HG02981 (cell line): ENCODE results near the gene DNAJA4.
A peak's percentile ranks its signal among the peaks of the same experiment; 100 is the strongest.

ENCODE experiments used
- ATAC-seq: cut with Tn5 transposase; IDR thresholded peaks from one replicate; pipeline ENCODE4 v1.9.1; 2021; ENCODE audit warnings: mild to moderate bottlenecking, moderate library complexity; ENCODE audit not compliant: unreplicated experiment

The DNAJA4 gene

DNA sequence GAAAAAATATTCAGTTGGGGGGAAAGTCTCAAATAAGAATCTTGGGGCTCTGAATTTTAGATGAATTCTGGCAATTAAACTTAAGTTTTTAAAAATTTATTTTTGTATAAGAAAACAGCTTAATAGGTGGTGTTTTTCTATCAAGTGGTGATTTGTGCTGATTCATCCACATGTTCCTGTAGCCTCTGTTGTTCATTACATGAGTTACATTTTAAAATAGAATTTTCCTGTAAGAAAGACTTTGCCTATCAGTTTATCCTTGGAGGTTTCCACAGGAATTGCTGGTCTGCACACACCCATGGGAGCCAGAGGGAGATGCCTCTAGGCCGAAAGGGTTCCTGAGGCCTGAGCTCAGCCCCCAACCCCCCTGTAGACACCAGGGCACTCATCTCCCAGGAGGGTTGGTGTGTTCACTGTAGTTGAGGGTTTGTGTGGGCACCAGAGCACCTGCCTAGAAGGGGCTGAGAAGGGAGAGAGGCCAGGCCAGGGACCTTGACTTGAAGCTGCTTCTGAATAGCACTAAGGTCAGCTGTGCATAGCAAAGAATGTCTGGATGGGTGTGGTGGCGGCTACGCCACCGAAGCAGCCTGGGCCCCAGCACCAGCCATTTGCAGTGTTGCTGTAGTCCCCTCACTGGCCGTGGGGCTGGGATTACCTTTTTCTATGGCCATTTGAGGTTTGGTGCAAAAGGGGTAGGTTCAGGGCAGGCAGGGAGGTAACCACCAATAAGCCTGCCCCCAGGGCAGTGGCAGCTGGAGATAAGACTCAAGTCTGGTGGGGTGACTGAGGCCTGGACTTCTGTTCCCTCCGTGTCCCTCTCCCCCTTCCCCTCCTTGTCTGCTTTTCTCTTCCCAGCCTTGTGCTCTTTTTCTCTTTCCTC is 11.9 kb downstream of the DNAJA4 start:
- no peak for ATAC-seq

DNA sequence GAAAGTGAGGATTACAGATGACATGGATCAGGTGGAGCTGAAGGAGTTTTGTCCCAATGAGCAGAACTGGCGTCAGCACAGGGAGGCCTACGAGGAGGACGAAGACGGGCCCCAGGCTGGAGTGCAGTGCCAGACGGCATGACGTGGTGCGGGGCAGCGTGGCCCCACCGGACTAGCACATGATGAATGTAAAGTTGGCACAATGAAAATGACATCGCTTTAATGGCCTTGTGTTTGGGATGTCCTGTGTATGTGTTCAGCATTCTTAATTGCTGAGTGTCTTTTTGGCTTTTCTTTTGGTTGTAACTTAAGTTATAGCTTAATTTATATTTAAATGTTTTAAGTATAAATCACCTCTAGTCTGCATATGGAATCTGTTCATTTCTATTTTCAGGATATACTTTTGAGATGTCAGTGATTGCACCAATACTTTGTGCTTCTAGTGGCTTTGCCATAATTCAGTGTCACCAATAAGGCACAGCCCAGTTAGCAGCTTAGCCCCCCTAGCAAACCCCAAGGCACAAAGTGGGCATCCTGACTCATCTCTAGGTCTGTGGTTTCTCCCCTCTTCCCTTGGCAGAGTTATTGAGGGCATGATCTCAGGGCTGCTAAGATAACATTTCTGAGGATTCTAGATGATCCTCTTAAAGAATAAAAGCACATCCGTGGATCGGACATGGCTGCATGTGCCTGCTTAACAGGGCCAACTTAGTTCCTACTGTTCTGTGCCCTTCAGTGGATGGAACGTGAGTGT is 16.1 kb downstream of the DNAJA4 start:
- no peak for ATAC-seq

DNA sequence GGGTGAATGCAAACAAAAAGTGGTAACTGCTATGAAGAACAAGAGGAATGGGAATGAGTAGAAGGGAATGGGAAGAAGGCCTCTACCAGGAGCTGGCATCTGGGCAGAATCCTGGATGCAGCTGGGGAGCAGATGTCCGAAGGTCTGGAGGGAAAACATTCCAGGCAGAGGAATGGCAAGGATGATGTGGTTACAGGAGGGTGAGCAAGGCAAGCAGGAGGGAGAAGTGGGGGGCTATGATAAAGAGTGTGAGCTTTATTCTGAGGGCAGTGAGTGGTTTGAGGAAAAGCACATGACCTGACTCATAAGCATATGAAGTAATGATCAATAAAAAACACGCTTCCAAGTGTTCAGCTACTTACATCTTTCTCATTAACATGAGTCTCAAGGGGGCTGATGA is 18.0 kb downstream of the DNAJA4 start:
- no peak for ATAC-seq

DNA sequence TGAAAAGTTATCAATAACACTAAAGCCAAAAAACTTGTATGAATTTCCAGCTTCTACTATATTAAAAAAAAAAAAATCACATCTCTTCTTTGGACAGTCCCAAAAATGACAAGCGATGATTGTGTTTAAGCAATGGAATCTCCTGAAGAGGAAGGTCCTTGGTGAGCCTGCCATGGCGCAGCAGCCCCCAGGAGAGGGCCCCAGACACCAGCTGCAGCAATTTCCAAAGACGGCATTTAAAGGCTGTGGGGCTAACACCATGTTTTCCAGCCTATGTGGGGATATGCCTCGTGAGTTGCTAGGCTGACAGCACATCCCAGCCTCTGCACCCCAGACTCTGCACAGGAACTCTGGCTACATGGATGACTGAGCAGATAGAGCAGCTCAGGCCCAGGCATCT is 20.4 kb downstream of the DNAJA4 start:
- ATAC-seq = no peak

DNA sequence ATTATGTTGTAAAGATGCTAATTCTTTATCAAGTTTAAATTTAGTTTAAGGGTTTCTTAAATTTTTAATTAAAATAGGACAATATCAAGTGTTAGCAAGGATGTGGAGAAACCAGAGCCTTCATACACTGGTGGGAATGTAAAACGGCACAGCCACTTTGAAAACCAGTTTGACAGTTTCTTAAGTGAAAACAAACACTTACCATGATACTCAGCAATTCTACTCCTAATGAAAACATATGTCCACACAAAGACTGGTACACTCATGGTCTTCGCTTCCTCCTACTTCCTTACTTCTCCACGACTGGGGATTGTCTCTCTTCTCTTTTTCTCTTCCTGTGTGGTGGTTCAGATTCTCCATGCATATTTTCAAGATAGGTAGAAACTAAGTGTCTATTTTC is 25.9 kb downstream of the DNAJA4 start:
- no peak for ATAC-seq

DNA sequence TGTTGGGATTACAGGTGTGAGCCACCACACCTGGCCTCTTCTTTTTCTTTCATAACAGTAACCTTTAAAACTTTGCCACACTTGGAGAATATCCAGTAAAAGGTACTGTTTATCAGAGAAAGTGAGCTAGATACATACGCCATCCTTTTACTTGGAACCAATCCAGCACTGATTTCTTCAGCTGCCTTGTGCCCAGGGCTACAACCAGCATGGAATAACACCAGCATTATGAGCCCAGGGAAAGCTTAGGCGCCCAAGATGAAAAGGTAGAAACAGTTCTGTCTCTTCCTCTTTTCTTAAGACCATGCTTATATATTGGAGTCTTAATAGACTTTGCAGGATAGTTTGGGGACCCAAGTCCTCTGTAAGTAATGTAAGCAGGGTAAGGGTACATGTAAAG is 26.7 kb downstream of the DNAJA4 start:
- ATAC-seq = no peak

DNA sequence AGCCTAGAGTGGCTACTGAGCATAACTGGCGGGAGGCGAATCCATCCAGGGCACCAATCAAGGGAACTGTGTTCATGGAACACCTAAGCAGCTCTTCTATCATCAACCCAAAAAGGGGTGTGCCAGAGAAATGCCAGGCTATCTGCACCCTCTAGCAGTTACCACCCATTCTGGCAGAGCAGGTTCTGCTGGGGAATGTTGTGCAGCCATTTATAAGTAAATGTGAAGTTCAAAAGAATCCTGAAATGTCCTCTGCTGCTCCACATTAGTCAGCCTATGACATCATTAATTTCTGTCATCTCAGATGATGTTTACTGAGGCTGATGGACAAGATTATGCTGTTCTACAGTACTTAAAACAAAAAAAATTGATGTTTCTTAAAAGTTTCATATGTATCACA is 27.3 kb downstream of the DNAJA4 start:
- no peak for ATAC-seq

DNA sequence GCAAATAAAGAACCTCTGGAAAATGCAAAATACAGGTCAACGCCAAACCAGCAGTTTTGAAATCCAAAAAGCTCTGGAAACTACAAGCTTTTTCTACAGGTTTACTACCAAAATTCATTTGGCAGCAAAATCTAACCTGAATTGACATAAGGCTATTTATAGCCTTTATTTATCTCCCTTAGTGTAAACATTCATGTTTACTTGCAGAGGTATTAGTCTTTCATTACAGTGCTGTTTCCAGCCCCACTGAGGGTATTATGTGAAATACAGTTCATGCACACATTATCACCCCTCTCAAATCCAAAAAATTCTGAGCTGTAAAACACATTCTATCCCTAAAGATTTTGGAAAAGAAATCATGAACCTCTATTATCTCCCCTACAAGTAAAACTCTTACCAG is 27.9 kb downstream of the DNAJA4 start:
- no peak for ATAC-seq

DNA sequence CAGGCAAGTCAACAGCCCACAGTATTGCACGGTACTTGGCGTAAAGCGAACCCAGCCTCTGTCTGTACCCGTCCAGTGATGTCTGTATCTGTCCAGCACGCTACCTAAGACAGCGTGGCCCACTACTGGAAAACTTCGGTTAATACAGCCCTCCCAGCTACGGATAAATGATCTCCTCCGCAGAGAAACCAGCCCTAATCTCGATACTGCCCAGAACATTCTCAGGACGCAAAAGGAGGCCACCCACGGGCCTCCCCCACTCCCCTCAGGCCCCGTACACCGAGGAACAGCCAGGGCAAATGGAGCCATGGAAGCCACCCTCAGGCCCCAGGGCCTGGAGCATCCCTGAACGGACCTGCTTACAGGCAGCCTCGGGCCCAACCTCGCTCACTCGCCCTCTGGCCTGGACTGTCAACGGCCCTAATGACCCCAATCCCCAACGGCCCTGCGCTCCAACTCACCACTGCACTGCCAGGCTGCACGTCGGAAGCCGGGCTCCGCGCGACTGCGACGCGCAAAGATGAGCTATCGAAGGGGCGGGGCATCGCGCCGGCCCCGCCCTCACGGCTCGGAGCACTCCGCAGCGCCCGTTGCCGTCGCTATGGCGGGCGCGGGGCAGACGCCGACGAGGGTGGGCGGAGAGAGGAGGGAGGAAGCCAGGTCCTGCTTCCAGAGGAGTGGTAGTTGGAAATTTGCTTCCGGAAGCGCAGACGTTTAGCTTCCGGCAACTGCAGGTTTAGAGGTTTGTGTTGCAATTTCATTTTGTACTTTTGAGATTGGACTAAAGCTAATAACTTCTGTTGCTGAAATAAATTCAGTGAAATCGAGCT is 35.0 kb downstream of the DNAJA4 start, which contains the start of gene SKIC8:
Gene SKIC8, minus strand, starts transcription at position 509 of the 830 bp plus-strand sequence. CDS start 3,923 bp downstream, outside the sequence.
- ATAC-seq = peak; percentile 79

DNA sequence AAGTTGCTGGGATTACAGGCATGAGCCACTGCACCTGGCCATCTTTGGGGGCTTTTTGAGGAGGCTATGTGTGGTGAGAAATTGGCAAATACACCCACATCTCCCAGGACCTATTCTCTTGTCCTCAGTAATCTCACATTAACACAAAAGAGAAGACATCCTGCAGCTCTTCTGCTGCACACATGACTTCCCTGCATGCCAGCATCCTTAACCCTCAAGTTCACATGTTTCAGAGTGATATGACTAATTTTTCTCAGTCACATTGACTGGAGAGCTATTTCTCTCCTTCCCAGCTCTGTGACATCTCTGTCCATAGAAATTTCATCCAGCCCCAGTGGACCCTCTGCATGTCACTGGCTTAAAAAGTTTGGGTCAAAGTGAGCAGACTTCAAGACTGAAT is 37.0 kb downstream of the DNAJA4 start:
- no peak for ATAC-seq

DNA sequence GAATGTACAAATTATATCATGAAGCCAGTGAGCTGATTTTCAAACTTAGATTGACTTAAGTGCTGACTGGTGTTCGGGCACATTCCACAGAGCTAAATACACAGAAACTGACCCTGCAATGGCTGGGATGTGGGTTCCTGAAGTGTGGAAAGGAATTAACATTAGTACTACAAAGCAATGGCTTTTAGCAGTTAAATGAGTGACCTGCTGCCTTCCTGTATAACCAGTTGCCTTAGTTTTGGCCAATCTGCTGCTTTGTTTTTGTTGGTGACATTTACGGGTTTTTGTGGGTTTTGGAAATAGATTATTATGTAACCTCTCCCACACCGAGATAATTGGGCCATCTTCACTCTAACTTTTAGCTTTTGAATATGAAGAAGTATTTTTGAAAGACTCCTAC is 37.5 kb downstream of the DNAJA4 start:
- ATAC-seq = no peak

DNA sequence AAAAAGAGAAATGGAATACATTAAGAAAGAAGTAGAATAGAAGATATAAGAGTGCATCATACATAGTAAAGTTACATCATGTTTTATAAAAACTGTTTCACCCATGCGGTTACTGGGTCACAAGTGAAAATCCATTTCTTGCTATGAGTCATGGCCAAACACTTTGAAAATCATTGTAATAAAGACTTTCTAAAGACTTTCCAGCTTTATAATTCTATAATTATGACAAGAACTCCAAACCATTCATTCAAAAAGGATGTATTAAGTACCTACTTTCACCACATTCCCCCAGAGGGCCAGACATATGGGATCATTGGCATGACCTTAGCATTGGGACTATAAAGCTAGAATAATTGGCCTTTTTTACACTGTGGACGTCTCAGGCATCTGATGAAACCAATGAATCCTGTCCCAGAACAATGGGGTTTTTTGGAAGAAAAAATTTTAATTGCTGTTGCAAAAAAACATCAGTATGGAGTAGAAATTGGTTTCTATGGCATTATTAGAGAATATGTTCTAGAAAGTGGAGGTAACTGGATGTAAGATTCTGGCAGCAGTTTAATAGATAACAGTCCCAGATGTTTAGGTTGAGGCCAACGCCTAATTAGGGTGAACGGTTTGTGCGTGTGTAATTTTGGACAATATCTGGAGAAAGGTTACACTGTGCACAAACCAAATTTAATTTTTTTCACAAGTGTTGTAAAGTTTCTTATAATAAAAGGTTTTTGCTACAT is 38.4 kb downstream of the DNAJA4 start:
- ATAC-seq = no peak

DNA sequence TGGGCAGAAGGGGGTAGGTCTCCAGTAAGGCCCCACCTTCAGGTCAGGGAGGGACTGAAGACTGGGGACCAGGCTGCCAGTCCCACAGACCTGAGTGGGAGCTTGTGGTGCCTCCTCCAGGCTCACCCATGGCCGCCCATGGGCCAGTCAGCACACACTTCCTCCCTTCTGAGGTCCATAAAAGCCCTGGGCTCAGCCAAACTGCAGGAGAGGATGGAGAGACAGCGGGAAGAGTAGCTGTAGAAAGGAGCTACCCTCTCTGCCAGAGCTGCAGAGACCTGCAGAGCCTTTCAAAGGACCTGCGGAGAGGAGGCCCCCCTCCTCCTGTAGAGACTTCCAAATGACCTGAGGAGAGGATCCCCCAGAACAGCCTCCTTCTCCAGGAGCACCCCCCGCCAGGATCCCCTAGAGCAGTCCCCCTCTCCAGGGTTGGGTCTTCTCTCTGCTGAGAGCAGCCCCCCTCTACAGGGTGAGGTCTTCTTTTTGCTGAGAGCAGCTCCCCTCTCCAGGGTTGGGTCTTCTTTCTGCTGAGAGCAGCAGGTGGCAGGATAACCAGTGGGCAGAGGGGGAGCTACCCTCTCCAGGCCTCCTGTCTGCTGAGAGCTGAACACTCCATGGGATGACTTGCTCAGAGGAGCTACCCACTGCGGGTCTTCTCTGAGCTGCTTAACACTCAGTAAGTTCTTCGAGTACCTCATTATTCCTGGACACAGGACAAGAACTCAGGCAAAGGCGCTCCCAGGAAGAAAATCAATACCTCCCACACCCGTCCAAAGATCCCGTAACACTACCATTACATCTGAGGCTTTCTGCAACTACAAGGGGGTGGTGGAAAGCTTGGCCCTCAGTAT is 40.1 kb downstream of the DNAJA4 start:
- ATAC-seq = no peak

DNA sequence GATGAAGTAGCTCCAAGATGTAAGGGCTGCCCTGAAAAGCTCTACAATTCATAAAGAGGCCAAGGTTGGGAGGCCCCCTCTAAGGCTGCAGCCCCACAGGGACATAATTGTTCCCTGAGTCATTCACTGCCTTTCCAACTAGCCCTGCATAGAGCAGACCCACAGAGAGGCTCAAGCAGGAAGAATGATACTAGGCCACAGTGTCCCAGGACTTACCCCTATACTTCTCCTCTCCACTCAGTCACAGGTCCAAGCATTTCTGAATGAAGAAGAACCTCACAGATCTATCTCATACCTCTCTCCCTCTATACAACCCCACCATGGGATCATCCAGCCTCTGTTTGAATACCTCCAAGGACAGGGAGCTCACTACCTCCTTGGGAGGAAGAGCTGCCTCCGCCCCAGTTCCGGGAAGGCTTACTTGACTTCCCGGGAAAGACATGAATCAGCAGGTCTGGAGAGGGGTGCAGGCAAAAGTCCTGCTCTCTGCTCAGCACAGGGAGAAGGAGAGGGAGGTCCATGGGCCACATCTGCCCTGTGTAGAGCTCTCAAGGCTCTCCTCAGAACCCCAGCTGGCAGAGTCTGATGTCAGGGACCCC is 41.9 kb downstream of the DNAJA4 start:
- ATAC-seq = no peak

DNA sequence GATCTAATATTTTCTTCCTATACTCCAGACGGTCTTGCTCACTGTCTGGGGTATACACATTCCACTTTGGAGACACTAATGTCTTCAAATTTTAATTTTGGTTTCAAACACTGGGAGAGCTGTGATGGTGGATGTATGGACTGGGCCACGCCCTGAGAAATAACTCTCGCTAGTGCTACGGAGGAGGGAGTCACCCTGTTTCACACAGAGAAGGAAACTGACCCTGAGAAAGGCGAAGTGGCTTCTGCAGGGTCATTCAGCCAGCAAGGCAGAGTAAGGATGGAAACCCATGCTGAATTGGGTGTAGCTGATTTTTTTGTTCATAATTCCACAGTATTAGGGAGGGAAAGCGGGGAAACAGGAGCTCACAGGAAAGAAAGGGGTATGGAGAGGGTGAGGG is 43.6 kb downstream of the DNAJA4 start:
- ATAC-seq = no peak

DNA sequence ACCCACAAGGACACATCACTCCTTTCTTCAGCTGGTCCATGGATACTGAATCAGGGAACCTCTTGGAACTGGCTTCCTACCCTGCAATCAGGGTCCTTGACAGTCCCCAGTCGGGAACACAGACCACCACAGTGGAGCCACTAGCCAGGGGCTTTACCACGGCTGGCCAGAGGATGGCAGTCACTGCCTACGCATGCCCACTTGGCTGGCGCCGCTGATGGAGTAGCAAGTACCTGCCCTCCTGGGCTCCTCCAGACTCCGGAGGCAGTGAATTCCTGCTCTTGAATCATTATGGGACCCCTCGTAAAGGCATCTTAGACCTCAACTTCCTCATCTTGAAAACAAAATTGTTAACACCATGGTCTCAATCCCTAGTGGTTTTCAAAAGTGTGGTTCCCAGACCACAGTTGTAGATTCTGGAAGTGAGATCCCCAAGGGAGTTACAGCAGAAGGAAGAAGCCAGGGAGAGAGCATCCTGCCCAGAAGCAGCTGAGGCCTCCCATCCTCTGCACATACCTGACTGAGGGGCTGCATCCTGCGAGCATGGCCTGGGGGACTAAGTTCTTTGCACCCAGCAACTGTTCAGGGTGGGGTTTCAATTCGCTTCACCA is 44.2 kb downstream of the DNAJA4 start:
- ATAC-seq = no peak

DNA sequence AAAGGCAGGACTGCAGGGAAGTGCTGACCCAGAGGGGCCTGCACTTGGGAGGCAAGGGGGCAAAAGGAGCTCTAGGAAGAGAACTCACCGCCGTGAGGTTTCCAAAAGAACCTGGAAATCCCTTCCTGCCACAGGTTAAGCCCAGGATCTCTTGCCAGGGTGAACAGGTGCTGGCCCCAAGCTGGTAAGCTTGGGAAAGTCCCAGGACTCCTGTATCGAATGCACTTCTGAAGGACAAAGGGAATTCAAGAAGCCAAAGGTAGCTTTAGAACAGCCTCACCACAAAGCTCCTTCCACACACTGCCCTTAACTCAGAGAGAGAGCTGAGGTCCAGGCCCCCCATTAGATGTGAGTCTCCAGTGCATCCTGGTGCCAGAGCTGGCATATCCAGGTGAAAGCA is 46.9 kb downstream of the DNAJA4 start:
- no peak for ATAC-seq

DNA sequence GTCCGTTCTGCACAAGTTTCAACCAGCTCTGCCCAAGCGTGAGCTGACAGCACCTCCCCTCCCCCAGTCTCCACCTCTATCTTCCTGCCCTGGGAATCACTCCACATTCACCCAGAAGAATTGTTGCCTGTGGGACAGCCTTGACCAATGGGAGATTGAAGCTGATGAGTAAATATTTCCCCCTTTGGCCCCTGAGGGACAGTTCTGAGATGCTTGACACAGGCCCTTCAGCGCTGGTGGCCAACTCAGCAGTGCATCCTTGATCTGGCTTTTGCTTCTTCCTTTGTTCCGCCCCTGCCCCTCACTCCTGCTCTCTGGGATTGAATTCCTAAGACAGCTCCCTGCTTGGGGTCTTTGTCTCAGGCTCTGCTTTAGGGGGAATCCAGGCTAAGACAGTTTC is 48.2 kb downstream of the DNAJA4 start:
- ATAC-seq = no peak

DNA sequence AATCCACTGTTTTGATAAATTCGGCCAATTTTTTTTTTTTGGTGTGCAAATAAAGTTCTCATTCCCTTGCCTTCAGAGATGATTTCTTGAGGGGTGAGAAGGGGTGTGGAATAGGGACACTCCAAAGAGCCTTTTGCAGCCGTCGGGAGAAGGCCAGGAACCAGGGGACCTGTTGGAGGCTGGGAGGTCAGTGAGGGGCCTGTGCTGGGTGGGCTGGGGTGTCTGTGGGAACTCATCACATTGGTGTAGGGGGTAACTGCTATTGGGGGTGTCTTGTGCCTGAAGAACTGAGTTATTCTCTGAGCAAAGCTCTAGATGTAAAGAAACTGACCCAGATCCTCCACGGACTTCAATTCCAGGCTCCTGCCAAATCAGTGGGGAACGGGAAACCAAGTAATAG is 48.6 kb downstream of the DNAJA4 start:
- ATAC-seq = no peak
